22Rv1 (cell line): ENCODE results near the gene ZNF37A.

ENCODE experiments used
- CTCF ChIP-seq: fragments of 450-650 bp; IDR thresholded peaks from 2 replicates; pipeline ENCODE4 v1.5.1; 2017; ENCODE audit warnings: mild to moderate bottlenecking
- ZFX ChIP-seq: fragments of 450-650 bp; IDR thresholded peaks from 2 replicates; pipeline ENCODE4 v1.6.1; 2017; ENCODE audit warnings: antibody characterized with exemption, borderline replicate concordance

- TF ChIP-seq CTCF (no peak), ZFX (no peak)
These were observed 18.0 kb downstream of the ZNF37A start for GRCh38 chr10:38112159-38112558.
